Hematopoietic multipotent progenitor cell treated with erythropoietin and hydrocortisone succinate and interleukin-3 and kit ligand, for 15 days (in vitro differentiated cells): ENCODE measurements around the gene RBKS.
"Not testable (repeated sequence)": the region's sequence is repeated elsewhere in the genome, so short reads cannot be mapped to it uniquely, and the experiment has no call there.

Experiments used
- DNase-seq: peaks from one replicate; pipeline ENCODE4 v3.0.0-alpha.2; 2015; ENCODE audit warnings: low spot score

RBKS gene

DNA sequence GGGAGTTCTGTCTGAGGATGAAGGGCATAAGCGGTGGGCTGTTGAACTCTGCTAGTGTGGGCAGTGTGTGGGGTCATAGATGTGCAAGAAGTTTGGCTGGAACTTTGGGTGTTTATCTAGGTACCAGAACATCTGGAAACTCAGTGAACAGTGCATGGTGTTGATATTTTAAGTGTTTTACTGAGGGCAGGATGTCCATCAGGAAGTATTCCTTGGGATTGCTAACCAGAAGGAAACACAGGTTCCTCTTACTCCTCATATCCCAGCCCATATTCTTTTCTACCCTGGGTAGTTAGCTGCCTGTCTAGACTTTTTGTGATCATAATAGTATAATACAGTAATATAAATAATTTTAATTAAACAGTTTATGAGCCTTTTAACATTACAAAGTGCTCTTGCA is 15.9 kb upstream of the RBKS start:
- DNase-seq: no peak

DNA sequence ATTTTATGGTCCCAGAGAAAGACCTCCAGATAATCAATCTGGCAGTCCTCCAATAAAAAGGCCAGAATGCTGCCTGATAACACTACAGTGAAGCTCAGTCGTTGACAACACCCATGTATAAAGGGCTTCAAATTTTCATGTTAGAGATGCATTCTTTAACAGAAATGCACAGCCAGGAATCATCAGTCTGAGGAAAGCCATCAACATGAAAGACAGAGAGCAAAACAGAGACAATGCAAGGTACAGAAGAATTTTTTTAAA is 14.1 kb upstream of the RBKS start:
- DNase-seq: peak; percentile 42

DNA sequence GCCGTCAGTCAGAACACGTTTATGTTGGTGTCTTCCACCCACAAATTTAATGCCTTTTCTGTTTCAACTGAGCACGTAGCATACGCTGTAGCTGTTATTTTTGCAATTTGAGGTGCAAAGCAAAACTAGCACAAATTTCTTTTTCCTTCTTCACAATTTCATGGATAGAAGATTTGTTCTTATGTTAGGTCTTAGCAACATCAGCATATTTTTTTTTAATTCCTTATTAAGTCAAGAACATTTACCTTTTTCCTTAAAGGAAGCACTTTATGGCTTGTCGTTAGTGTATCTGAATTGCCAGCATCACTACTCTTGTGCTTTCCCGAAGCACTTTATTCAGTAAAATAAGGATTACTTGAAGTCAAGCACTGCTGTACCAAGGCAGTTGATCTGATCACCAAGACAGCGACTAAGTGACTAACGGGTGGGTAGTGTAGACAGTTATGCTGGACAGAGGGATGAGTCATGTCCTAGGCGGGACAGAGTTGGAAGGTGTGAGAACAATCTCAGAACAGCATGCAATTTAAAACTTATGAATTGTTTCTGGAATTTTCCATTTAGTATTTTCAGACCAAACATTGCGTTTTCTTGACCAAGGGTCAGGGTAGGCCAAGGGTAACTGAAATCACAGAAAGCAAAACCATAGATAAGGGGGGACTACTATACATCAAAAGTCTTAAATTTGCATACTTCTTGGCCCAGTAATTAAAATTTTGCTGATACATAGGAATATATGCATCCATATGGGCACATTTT is 13.6 kb upstream of the RBKS start:
- peak; percentile 24 for DNase-seq

DNA sequence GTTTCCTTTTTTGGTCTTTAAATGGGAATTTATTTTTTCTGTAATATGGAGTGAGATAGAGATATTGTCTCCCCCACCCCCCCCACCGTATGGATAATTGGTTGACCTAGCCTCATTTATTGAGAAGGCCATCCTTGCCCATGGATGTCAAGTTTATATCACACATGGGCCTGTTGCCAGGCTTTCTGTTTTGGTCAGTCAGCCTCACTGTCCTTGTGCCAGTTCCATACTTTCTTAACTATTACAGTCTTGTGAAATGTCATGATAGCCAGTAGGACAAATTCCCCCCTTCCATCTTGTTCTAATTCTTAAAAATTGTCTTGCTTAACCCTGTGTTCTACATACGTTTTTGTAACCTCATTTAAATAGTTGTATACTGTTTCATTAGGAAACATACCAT is 12.8 kb upstream of the RBKS start:
- DNase-seq: no peak

DNA sequence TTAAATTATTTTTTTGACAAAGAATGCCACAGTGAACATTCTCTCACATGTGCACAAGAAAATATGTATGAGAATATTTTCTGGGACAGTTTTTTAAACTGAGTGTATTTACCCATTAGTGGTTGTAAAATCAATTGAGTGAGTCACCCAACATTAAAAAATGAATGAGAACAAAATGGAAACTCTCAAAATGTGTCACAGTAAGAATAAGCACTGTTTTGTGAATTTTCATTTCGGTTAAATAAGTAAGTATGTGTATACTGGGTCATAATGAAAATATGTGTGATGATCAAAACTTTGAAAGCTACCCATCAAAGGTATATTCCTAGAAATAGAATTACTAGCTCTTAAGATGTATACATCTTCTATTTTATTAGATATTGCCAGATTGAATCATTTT is 11.9 kb upstream of the RBKS start:
- no peak for DNase-seq

DNA sequence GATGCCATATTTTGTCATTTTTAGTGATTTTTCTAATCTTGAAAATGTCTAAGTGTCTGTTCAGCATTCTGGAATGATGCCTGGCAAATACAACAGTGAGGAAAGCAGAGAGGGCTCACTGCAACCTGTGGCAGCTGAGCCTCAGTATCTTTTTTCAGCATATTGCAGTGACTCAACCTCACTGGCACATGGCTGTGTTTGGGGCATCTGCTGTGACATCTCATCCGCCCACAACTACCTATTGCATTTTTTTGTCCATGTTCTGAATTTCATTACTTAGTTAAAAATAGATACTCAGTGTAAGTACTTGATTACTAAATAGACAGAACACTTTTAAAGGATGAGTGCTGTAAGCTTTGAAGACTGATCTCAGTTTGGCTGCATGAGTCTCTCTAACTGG is 11.0 kb upstream of the RBKS start:
- peak; percentile 37 for DNase-seq

DNA sequence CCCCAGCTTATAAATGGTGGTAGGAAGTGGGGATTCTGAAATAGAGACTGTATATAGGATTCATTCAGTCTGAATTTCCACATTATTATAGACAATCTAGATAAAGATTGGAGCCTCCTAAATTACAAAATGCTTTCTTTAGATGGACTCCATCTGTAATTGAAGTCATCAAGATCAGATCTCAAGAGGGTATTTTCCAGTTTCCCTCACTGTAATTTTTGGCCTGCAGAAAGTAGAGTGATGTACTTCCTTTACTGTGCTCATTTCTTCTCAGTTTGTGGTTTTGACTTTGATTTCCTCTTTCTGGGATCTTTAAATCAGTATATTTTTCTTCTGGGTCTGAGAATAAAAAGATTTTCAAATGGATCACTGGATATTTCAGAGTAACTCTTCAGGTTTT is 7.5 kb upstream of the RBKS start:
- DNase-seq: no peak

DNA sequence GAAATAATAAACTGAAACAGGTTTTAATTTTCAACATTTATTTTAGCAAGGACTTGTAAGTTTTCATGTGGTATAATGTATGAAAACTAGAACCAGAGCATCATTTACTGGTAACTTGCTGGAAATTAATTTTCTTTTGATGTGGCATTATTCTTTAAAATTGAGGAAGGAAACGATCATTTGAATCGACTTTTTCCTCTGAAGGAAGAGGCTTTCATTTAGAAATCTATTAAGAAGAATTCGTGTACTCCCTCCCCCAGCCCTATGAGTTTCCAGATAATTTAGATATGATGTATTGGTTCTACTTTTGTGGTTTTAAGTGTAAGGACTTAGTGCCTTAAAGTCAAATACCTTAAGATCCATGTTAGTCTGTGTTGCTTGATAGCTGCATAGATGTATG is 2.8 kb upstream of the RBKS start:
- DNase-seq: no peak

DNA sequence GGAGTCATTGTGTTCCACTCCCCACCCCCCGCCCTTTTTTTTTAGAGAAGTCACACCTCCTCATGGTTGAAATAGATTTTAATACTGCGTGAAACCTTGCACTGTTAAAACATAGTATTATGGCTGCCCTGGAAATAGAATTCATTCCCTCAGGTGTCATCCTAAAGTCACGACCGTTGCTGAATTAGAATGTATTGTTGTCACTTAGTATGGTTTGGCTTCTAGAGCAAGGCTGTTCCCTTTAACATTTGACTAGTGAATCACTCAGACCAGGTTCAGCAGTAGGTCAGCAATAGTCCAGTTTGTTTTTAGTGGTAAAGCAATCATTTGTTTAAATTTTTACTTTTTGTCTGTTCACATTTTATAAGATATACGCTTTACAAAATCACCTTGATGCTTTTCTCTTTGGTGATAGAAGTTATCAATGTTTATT is 1.5 kb upstream of the RBKS start:
- no peak for DNase-seq

DNA sequence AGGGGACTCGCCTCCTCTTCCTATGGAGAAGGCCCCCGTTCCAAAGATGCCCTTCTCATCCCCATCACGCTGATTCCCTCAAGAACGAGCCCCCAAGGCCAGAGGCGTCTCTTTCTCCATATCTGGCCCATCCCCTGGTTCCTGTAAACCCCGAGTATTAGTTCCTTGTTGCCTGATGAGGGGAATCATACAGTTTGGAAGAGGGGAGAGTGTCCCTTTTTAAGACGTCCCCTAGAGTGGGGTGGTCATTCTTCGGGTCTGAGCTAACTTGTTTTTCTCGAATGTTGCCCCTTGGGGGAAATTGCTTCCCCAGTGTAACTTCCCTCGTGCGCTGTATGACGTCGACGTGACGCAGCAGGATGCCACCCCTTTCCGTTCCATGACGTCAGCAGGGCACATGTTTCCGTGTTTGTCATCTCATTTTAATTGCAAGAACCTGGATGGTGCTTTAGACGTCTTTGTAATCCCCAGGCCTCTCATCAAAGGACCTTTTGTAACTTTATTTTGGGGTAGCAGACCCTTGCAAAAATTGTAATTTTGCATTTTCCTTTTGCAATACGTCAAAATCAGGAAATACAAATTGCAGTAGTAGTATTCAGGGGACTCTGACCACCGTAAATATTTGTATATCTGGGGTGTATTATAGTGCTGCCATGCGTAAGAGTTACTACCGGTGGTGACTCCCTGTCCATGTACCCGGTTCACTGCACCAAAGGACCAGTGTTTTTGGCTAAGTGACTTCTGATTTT is 911 bp upstream of the RBKS start:
- peak; percentile 77 for DNase-seq

DNA sequence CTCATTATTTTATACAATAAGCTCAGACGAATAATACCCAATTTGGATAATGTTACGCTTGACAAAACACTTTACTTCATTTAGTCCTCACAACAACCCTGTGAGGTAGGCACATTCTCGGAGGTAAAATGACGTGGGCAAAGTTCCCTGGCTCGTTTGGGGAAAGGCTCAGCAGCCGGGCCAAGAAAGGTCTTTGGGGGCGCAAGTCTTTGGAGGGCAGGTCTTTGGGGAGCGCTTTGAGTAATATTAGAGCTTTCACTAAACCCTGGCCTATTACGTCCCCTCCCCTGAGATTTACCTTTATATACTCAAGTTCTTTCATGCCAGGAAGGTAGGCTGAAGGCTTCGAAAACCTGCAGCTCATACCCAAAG is 427 bp downstream of the RBKS start:
- DNase-seq: no peak

DNA sequence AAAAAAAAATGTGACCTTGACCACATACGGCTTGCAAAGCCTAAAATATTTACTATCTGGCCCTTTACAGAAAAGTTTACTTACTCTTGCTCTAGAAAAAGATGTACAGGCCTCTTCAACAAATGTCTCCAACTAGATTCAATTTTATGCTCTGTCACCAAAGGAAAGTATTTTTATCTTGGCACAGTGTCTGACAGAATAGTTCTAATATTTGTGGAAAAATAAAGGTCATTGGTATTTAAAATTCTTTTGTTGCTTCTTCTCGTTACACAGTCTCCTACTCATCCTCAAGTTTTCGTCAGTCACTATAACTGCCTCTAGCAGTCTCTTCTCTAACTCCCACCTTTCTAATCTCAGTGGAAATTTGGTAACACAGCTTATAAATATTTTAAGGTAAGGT is 1.4 kb downstream of the RBKS start:
- DNase-seq: no peak

DNA sequence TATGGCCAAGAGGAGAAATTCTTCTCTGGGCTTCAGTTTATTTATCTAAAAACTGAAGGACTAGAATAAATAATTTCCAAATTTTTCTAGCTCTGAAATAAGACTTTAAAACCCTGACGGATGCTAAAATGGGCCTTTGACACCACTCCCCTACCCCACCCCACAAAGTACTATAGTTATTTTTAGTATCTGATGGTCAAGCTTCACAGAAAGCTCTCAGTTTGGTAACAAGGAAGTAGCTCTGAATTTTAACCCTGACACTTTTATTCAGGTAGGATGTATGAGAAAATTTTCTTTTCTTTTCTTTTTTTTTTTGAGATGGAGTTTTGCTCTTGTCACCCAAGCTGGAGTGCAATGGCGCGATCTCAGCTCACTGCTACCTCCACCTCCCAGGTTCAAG is 2.4 kb downstream of the RBKS start:
- no peak for DNase-seq

DNA sequence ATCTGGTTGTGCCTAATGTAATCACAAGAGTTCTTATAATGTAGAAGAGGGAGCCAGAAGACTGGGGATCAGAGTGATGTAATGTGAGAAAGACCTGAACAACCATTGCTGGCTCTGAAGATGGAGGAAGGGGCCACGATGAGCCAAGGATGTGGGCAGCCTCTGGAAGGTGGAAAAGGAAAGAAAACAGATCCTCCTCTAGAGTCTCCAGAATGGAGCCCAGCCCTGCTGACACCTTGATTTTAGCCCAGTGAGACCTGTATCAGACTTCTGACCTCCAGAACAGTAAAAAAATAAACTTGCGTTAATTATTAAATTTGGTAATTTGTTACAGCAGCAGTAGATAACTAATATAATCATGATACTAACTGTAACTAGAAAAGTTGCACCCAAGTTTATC is 3.1 kb downstream of the RBKS start:
- no peak for DNase-seq

DNA sequence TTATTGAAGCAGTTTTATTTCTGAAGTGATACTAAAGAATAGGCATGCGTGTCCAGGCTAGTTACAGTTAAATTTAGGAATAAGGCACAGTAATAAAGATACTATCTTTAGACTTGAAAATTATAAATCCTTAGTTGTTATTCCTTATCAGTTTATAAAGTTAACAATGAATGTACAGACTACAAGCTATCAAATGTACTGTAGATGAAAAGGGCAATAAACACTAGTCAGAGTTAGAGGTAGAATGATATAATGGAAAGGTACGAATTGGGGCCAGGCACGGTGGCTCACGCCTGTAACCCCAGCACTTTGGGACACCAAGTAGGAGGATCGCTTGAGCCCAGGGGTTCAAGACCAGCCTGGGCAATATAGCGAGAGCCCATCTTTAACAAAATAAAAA is 3.9 kb downstream of the RBKS start:
- DNase-seq: no peak

DNA sequence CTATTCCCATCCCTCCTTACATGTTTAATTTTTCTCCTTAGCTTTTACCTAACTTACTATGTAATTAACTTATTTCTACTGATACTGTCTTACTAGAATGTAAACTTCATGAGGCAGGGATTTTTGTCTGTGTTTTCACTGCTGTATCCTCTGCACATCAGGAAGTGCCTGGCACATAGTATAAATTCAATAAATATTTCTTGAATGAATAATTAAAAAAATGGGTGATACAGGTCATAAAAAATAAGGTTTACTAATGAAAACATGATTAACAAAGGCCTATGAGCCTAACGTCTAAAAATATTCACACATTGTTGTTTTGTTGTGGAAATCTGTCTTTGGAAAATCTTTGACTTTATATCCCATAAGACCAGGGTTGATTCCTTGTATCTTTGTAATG is 4.5 kb downstream of the RBKS start:
- no peak for DNase-seq

DNA sequence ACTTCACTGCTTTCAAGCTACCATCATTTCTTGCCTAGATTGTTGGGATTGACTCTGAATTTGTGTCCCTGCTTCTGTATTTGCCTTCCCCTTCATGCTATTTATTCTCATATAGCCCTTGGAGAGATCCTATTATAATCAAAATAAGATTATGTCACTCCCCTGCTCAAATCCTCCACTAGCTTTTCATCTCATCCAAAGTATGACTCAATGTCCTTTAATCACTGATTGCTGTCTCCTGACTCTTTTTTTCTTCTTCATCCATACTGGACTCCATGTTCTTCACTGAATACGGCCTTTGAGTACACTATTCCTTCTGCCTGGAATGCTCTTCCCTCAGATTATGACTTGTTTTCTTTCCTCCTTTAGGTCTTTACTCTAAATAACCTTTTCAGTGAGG is 5.0 kb downstream of the RBKS start:
- DNase-seq: no peak

DNA sequence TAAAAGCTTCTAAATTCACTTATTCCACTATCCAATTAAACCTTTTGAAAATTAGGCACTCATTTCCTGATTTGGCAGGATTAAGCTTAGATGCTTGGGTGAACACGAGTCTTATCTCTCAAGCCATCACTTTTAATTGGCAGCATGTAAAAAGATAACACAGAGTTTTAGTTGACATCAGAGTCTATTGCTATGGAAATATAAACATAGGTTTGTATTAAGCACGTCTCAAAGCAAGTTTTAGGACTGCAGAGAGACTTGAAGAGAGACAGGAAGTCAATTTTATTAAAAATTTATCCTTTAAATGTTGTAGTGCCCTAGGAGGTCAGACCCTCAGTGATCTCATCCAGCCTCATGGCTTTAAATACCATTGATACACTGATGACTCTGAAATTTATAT is 5.6 kb downstream of the RBKS start:
- no peak for DNase-seq

DNA sequence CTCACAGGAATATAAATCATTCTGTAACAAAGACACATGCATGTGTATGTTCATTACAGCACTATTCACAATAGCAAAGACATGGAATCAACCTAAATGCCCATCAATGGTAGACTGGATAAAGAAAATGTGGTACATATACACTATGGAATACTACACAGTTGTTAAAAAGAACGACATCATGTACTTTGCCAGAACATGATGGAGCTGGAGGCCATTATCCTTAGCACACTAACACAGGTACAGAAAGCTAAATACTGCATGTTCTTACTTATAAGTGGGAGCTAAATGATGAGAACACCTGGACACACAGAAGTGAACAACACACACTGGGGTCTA is 7.6 kb downstream of the RBKS start:
- DNase-seq: not testable (repeated sequence)

DNA sequence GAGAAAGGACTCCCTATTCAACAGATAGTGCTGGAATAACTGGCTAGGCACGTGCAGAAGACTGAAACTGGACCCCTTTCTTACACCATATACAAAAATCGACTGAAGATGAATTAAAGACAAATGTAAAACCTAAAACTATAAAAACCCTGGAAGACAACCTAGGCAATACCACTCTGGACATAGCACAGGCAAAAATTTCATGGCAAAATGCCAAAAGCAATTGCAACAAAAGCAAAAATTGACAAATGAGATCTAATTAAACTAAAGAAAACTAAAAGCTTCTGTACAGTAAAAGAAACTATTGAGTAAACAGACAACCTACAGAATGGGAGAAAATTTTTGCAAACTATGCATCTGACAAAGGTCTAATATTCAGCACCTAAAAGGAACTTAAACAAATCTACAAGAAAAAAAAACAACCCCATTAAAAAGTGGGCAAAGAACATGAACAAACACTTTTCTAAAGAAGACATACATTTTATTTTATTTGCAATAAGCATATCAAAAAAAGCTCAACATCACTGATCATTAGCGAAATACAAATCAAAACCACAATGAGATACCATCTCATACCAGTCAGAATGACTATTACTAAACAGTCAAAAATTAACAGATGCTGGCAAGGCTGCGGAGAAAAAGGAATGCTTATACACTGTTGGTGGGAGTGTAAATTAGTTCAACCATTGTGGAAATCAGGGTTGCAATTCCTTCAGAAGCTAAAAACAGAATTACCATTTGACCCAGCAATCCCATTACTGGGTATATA is 8.2 kb downstream of the RBKS start:
- not testable (repeated sequence) for DNase-seq

DNA sequence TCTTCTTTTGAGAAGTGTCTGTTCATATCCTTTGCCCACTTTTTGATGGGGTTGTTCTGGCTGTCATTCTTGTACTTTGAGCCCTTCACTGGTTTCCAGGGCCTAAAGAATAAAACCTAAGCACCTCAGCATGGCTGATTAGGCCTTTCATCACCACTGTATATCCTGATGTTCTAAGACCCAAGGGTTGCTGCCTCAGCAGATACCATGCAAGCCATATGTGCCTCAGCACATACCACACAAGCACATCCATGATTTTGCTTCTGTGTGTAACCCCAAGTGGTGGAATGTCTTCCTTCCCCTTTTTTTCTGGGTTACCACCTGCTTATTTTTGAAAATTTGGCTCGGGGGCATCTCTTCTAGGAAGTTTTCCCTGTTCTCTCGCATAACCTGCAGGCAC is 11.4 kb downstream of the RBKS start:
- no peak for DNase-seq

DNA sequence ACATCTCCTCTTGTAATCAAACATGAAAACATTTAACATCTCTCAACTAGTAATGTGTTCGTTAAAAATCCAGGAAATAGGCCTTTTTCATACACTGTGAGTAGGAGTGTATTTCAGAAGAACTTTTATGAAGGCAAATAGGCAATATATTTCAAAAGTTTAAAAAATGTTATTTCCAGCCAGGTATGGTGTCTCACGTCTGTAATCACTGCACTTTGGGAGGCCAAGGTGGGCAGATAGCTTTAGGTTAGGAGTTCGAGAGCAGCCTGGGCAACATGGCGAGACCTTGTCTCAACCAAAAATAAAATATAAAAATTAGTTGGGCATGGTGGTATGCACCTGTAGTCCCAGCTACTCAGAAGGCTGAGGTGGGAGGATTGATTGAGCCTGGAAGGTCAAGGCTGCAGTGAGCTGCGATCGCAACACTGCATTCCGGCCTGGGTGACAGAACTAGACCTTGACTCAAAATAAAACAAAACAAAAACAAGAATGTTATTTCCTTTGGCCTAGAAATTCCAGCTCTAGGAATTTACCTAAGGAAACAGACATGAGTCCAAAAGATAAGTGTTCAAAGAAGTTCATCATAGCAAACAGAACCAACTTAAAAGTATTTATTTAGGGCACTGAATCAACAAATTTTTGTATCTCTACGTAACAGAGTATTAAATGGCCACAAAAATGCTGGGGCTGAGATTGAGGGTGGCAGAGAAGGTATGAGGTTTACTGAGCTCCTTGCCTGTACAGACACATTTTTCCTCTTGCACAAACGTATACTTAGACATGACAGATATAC is 14.9 kb downstream of the RBKS start:
- DNase-seq: no peak

DNA sequence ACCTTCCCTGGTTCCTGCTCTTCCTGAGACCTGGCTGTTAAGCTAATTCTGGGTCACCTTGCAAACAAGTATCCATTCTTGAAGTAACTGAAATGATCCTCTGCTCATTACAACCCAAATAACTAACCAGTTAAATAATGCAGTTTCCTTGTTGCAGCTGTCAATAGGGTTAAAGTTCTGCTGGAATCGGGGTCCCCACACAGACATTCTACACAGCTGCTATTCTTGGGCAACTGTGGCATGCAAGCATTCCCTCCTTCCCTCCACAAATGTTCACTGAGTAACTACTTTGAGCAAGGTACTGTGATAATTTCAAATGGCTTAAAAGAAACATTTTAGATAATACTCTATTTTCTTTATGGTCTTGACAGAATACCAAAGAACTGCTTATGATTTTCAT is 17.1 kb downstream of the RBKS start:
- DNase-seq: no peak
